SKM-1 (cell line): ENCODE results near the gene FHOD3.

Experiments
- DNase-seq: peaks from one replicate; lab custom pipeline; 2025; ENCODE audit not compliant: unreplicated experiment; lab: John Stamatoyannopoulos, UW

The FHOD3 gene

DNA sequence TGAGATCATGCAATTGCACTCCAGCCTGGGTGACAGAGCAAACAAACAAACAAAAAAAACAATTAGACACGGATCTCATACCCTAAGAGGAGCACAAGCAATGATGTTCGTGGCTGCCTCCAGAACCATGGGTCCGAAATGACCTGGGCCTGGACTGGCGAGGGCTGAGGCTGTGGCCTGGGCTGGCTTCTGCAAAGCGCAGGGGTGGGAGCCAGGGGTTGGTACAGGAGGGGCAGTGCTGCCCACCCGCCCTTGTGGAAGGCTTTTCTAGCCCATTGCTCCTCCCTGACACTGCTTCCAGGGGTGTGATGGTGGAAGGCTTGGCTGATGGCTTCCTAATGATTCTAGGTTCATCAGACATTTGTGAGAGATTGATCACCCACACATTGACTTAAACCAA, 167.8 kb downstream of the FHOD3 start:
- no peak for DNase-seq

- DNase-seq, result no peak
Measured at GRCh38 chr18:36465970-36466369, 168.5 kb downstream of the FHOD3 start.

DNA sequence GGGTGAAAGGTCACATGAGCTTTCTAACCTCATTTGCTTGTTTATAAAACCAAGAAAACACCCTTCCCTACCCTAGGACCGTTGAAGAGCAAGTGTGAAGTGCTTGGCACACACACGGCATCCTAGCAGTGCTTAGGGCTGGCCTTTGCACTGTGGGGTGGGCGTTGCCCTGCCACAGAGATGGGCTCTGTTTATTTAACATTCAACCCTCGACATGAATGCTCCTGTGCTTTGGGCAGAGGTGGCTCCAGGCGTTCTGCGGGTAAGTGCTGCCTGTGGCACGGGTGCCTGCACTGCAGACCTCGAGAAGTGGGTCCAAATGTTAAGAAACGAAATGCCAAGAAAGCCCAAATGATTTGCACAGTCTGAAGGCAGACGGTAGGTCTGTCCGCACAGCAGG, 170.1 kb downstream of the FHOD3 start:
- no peak for DNase-seq

GRCh38 chr18:36468161-36468560, 170.6 kb downstream of the FHOD3 start:
- DNase-seq, result no peak

- DNase-seq, result no peak
Measured at GRCh38 chr18:36469461-36469860, 171.9 kb downstream of the FHOD3 start.

DNA sequence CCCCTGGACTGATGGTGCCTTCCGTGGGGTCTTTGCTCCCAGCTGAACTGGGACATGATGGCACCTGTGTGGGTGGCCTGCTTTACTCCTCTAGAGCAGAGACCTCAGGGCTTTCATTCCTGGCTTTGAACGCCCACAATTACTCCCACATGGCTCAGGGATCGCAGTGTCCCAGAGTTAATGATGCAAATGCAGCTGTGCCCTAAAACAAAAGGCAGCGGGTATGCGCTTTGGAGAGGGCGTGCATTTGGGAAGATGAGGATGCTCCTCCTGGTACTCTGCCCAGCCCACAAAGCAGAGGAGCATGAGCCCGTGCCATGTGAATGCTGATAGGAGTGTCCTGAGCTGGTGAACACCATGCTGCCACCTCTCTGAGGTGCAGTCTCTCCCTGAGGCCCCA, 173.4 kb downstream of the FHOD3 start:
- no peak for DNase-seq

GRCh38 chr18:36471393-36471792, 173.9 kb downstream of the FHOD3 start:
- DNase-seq, result no peak

DNA sequence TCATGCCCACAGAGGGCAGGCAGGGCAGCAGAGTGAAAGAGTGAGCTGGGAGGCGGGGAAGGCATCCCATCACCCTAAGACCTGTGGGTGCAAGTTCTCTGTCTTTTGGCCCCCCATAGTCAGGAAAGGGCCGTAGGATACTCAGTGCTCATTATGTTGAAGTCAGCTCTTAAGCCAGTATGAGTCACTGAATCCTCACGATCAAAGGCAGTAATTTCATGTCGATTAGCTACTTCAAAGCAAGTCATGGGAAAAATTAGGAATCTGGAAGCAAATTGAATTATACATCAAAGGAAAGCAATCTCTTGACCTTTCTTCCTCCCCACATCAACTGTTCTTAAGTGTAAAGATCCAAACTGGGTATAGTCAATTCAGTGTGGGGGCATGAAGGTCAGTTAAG, 178.9 kb downstream of the FHOD3 start:
- DNase-seq, result no peak

DNA sequence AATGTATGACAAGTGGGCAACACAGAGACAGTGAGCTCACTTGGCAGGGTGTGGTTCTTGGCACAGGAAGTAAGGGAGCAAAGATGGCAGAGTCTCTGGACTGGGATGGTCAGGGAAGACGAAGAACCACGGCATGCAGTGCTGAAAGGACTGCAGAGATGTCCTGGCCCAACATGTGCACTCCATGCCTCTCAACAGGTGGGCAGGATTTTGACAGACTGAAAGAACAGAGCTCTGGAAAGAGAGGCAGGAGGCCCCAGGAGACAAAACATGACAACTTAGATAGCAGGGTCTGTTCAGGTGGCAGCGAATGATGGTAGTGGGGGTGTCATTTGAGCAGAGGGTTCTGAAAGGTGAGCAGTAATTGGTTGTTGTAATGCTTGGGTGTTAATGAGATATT, 180.3 kb downstream of the FHOD3 start:
- no peak for DNase-seq

- no peak for DNase-seq
Measured at GRCh38 chr18:36481201-36481657, 183.7 kb downstream of the FHOD3 start.

DNA sequence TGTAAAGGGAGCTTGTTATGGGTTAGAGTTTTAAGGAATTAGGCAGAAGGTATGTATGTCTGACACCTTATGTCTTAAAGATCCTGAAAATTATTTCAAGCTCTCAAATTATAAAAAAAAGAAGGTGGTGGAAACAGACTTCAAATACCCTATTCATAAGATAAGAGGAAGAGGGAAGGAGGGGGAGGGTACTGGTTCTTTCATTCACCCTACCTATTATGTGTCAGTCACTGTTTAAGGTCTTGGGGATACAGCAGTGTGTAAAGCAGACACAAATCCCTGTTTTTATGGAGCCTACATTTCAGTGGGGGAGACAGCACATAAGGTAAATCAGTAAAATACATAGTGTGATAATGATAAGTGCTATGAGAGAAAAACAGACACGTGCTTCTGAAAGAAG, 184.4 kb downstream of the FHOD3 start:
- no peak for DNase-seq

DNA sequence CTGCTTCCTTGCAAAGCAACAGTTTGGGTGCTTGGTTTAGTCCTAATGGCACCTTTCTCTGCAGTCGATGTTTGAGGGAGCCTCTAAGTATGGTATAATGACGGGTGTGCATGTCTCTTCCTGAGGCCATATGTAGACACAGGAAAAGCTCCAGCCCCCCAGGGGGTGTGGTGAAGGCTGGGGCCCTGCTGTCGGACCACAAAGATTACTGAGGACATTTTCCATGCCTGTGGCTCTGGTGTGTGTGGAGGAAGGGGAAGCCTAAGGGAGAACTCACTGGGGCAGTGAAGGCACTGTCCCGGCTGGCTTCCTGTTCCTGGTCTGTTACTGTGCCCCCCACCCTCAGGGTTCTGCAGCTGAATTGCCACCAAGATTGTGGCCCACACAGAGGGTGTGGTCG, 187.1 kb downstream of the FHOD3 start:
- DNase-seq, result no peak

- no peak for DNase-seq
Measured at GRCh38 chr18:36485772-36486171, 188.3 kb downstream of the FHOD3 start.

DNA sequence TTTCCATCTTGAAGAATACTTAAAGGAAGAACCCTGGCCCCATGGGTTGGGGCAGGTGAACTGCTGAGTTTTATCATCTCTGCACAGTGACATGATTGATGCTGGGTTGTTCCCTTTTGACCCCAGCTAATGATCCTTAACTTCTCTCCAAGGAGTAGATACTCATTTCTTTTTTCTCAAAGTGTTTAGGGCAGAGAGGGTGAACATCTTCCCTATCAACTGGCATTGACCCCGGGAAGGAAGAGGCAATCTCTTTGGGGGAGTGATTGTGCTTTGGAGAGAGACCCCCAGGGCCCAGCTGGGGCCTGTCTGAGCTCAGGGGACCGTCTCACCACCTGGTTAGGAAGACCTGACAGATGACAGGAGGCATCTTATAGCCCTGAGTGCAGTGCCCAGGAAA, 190.6 kb downstream of the FHOD3 start:
- no peak for DNase-seq

DNA sequence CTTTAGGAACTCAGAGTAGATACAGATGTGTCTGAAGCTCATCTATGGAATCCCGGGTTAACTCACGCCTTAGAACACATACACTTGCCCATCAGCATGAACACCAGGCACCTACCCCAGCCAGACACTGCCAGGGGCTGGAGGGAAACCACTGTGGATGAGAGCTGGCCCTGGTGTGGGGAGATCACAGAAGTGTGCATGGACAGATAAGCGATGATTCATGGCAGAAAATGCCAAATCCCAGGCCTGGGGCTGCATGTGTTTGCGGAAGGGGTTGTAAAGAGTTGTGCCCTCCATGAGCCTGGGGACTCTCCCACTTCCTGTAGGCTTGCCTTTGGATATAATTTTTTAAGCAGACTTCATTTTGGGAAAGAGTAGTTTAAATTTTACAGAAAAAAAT, 193.4 kb downstream of the FHOD3 start:
- no peak for DNase-seq

DNA sequence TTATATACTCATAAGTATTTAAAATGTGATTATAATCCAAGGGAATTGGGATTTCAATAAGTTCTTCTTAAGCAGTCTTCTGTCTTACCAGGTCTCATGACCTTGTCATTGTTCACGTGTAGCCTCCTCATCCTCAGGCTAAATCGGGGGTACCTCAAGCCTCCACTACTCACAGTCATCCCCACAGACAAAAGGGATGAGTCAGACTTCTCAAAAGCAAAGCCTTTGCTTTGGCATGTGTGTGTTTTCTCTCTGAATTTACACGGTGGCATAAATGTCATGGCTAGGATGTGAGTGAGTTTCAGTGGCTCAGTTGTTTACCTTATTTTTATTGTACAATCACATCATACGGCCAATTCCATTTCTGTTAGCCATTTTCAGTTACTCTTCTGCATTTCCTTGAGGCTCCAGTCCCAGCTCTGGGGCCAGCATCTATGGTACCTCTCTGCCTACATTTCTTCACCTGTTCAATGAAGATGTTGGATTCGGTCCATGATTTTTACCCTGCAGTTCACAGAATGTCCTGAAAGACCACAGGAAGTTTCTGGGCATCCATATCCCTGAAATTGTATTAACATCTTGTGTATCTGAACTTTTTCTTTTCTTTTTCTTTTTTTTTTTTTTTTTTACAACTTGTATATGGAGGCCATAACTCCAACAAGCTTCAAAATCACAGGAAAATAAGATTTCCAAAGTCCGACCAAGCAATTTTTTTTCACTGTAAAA, 195.3 kb downstream of the FHOD3 start:
- no peak for DNase-seq

DNA sequence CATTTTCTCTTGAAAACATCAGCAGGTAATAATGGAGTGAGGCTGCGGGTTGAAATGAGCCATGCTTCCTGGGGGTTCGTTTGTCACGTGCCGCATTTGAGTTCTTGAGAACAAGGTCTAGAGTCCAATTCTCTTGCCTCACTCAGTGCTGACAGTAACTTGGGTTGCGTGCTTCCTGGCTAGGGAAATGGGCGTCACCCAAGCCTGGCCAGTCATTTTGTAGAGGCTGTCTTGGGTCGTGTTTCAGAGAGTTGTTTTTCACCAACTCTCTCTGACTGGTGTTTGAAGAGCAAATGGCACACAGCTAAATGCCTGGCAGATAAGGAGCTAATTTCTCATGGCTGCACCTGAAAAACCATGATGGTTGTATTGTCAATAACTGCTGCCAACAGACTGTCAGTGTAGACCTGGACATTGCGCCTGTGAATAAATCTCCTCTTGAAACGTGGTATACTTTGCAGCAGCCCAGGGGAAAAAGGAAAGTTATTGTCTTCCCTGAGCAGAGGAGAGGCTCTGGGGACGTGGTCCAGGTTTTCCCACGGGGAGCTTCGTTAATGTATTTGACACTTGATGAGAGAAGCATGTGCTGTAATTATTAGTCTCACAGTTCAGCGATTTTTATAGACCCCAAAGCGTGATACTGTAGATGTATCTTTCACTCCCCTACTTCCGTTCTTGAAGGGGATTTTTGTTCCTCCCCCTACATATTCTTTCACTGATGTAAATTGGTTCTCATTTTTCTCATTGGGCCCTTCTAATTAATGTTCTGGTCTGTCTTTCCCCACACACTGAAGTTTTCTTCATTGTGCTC, 196.0 kb downstream of the FHOD3 start:
- DNase-seq, result no peak

DNA sequence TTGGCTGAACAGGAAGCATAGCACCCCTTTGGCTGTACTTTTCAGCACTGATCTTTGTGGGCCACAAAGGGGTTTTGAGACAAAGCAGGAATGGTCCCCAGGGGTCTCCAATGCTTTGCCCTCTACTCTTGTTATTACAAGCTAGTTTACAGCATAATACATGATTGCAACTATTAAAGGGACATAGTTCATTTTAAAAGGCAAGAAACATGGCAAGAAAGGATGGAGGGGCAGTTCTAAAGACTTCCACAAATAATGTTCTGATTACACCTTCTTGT, 196.6 kb downstream of the FHOD3 start:
- DNase-seq, result no peak

DNA sequence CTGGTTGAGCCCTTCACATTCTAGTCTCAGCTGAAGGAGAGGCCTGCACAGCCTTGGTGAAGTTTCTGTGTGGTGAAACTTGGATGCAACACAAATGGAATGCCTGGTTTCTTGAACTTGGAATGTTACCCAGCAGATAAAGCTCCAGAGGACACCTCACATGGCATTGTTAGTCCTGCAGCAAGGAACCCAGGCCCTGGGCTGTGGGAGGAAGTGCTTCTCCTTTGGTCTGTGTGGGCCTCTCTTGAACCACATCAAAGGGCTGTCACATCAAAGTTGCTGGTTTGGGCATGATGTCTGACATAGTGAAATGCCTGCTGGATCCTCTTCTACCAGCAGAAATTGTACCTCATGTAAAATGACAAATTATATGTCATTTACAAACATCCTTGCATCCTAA, 198.5 kb downstream of the FHOD3 start:
- no peak for DNase-seq

- no peak for DNase-seq
Measured at GRCh38 chr18:36499938-36500337, 202.4 kb downstream of the FHOD3 start.

DNA sequence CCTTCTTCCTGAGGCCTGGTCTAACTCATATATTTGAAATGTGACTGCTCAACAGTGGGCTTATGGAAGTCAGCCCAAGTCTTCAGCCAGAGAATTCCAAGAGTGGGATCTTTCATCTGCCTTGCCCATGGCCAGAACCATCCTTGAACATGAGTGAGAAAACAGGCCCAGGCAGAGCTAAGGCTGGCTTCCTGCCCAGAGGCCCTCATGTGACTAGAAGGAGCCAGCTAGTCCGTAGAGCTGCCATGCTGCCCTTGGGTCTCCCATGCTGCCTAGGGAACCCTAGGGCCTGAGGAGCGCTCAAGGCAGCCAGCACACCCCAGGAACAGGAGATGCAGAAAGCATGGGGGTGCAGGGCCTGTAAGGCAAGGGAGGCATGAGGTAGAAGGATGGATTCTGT, 203.6 kb downstream of the FHOD3 start:
- no peak for DNase-seq

DNA sequence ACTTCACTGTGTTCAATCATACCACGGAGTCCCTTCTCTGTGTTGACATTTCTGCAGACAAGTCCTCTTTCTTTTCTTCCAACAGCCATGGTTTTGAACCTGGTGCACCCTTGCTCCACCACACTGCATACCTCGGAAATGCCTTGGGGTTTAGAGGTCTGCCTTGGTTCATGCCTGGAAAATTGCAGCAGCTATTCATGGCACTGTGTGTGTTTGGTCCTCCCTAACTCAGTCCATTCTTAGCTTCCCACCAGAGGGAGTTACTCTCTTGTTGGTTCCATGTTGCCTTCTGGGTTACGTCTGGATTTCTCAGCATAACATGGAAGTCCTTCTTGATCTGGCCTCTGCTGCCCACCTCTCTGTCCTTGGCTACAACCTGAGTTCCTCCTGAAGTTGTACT, 206.0 kb downstream of the FHOD3 start:
- DNase-seq, result no peak

- DNase-seq, result no peak
Measured at GRCh38 chr18:36504928-36505327, 207.4 kb downstream of the FHOD3 start.
